Right renal pelvis (tissue), 4 donors: ENCODE results near the gene AOPEP. TPM values are rescaled to one million over a fixed set of nuclear protein-coding genes. Genes with fewer than 3 reads are reported as not detected.
A peak's percentile ranks its signal among the peaks of the same experiment; 100 is the strongest.

ENCODE experiments used
- DNase-seq, 4 donors: peaks; one replicate each; pipeline ENCODE4 v3.0.0-alpha.2; 2013; ENCODE audit warnings: low read depth in 4 of 4, low spot score in 3 of 4, missing footprints in 1 of 4
- polyA plus RNA-seq, 4 donors: library from polyadenylated mRNA; unstranded; fragments of 120-200 nt; gene quantifications; one replicate each; pipeline ENCODE4 v1.2.1, GENCODE V29; 2013; ENCODE audit not compliant: insufficient read length in 4 of 4

The AOPEP gene
- polyA plus RNA-seq, 4 donors: 48.1 to 60.2 (median 52.1) TPM

DNA sequence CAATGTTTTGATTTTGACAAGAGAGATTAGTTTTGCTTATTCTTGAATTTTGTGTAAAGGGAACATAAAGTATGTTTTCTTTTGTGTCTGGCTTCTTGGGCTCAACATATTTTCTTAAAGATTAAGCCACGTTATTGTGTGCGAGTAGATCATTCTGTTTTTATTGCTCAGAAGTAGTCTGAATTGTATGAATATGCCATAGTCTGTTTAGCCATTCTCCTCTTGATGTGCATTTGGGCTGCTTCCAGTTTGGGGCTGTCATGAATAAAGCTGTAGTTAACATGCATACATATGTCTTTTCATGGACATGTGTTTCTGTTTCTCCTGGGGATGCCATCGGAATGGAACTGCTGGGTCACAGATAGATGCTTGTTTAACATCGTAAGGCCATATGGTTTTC lies 392.1 kb downstream of the AOPEP start:
- DNase-seq: no peak

DNA sequence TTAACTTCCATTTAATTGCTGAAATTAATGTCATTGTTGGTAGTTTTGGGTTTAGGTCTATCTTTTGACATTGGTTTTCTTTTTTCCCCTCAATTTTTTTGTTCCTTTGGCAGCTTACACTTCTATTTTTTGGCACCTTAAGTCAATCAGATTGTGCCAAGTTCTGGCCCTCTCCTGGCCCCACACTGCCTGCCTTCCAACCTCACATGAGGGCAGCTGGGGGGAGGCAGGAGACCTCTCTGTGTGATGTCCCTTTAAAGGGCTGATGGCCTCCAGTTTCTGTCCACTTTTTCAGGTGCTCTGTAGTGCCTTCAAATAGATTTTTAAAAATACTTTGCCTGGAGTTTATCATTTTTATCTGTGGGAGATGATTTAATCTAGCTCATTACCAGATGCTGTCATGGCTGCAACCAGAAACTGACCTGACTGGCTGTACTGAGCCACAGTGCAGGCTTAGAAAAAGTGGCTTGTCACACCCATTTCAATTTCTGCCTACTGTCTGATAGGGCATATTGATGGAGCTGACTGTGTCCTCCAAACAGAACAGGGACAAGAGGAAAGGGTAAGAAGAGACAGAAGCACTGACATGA lies 394.4 kb downstream of the AOPEP start:
- DNase-seq: no peak

DNA sequence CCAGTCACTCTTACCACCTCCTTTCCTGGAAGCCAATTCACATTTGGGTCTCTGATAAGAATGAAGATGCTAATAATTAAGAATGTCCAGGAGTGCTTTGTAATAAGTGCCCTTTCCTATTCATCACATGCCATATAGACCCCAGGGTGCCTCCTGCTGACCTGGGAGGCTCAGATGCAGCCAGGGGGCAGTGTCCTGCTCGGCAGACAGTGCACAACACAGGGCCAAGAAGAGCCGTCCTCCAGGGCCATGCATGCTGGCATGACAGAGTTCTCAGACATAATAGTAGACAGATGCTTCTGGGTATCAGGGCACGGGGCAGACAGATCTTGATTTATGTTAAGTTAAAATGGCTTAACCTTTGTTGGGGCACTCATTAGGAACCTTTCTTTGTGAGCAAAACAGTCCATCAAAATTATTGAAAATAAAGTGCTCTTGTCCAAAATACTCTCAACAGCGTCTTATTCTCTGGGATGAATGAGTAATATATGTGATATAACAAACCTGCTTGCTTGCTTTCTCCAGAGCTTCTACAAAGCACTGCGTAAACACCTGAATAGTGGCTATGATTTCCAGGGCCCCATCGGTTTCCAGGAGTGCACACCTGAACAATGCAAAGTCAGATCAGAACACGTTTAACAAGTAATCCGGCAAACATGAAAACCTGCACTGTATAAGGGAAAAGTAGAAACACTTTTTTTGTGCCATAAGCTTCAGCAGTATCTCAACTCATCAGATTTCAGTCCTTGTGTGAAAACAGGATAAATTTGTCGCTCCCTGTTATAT lies 398.3 kb downstream of the AOPEP start:
- no peak for DNase-seq

DNA sequence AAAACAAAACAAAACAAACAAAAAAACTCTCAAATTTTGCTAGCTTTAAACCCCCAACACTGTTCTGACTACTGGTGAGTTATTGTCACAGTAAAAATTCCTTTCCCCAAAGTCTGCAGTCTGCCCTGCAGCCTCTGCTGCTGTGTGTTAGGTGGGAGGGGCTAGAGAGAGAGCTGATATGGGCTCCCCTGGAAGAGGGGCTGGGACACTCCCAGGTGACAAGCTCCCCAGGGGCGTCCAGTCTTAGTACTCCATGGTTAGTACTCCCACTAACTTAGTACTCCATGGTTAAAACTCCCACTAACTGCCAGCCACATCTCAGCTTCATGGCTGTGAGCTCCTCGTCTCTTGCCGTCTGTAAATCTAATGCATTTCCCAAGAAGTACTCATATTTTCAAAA lies 399.2 kb downstream of the AOPEP start:
- DNase-seq: no peak

DNA sequence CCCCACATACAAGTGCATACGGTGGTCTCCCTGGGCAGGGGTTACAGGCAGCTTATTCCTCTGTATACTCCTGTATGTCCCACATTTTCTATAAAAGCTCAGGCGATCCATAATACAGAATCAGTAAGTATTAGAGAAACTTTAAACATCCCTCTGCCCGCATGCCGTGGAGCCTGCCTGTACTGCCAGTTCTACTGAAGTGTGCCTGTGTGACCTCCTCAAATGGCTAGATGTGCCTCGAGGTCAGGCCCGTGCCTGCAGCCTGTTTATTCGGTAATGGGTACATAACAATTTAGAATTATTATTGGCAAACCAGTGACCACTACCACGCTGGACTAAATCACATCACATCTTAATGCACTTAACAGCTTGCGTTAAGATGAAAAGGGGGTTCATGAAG lies 400.2 kb downstream of the AOPEP start:
- DNase-seq: no peak

DNA sequence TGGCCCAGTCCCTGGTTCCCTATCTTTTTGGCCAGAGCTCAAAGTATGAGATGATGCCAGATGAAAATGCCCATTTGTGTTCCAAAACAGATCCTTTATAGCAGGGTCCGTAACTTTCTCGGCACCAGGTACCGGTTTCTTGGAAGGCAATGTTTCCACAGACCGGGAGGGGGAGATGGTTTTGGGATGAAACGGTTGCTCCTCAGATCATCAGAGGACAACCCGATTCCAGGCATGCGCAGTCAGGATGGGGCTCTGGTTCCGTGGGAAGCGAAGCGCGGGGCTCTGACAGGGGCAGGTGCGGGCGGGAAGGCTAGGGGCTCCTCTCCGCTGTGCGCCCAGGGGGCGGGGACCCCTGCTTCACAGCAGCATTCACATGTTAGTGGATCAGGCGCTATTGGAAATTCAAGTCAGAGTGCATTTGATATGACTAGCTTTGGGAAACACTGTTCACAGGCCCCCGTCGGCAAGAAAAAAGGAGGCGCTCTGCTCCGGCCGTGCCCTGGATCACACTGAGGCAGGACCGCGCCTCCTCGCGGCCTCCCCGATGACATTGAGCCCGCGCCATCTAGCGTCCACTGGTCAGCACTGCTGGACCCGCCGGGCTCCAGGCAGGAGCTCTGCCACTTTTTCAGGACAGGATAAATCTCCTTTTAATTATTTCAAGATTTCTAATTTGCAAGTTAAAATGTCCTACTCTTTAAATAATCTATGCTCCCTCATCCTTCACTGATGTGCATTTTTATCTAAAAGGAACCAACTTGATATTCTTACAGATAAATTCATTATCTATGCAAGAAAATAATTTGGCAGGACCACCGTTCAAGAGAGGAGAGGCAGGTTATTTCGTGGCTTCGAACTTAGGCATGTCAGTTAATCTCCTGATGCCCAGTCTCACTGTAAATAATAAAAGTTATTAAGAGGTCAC lies 401.0 kb downstream of the AOPEP start:
- peak; percentile 65 to 76 (median 74) for DNase-seq

DNA sequence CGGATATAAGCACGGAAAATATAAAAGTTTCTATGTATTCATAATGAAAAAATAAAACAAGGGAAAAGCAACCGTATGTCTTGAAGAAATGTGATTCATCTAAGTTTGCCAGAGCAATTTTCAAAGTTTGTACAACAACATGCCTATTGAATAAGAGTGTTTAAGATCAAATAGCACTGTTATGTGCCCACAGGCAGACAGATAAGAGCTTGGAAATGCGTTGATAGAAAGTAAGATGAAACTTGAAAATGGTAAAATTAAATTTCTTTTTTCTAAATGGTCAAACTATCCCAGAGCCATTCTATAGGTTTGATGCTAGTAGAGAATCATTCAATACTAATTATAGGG lies 401.7 kb downstream of the AOPEP start:
- DNase-seq: no peak

DNA sequence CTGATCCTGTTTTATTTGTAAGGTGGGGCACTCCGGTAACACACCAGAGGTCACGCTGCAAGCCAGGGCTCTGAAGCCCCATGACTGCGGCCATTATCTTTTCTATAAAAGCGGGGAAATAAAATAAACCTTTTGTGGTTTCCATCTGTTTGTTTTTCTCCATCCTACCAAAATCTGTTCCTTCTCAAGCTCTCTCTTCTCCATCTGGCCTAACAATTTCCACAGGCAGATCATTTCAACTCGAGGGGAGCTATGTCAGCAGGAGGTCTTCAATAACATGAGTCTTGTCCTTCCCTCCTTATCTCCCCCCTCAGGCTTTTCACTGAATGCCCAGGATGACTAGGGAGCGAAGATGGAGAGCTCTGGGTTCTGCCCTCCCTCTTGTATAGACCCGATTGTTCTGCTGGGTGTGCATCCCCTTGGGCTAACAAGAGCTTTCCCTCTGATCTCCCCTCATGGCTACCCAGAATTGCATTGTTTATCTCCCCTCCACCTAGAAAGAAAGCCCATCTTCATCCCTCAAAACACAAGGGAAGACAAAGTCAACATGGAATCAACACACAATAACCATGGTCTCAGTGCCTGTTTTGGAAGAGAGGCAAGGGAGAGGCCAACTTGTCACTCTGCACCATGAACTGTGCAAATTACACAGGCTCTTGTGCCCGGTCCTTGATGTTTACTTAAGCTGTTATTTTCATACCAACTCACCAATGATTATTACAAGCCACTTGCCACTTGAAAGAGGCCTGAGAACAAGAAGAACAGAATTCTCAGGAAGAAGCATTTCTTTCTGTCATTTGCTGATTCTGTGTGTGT lies 403.2 kb downstream of the AOPEP start:
- no peak for DNase-seq

DNA sequence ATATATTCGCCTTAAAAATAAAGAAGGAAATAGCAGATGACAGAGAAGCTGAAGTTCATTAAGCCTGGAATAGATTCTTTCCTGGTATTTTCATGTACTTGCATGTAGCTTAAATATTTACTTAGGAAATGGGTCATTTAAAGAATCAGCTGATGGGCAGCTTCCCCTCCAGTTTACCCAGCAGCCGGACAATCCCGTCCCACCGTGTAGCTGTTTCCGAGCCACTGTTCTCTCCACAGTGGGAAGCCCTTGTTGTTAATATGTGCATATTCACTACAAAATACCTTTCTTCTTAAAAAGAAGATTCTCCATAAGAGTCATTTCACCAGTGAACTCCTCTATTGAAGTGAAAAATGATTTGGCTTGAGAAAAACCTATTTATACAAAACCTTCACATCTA lies 404.0 kb downstream of the AOPEP start:
- DNase-seq: no peak

DNA sequence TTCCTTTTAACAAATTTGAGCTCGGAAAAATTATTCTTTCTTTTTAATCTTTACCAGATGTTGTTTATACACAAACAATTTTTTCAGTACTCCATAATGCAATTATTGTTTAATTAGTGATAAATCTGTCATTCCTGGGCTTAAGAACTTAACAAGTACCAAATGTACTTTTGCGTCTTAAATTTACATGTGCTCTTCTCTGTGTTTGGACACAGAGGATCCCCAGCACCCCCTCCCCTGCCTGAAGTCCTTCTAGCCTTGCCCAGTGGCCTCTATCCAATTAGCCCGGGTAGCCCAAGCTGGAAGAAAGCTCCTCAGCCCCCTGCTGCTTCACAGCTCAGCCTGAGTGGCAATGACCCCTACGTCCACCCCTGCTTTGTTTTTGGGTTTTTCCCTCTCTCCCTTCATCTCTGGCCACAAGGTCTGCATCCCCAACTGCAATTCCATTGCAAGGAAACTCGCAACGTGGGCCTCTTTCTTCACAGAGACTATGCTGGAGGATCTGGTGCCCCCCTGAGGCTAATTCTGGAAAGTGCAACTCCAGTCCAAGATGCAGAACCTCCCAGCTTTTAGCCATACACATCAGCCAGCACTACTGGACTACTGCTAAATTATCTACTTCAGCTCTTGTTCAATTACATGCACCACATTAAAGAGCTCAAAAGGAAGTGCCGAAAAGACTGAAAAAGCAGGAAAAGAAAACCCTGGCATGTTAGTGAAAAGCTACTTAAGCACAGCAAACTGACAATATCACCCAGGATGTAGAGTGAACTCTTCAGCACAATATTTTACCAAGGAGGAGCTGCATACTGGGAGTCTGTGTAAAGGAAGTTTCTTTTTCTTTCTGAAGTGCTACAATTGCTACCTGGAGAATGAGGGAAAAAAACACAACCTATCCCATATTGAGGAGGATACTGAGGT lies 404.8 kb downstream of the AOPEP start:
- peak; percentile 57 to 69 (median 65) for DNase-seq

DNA sequence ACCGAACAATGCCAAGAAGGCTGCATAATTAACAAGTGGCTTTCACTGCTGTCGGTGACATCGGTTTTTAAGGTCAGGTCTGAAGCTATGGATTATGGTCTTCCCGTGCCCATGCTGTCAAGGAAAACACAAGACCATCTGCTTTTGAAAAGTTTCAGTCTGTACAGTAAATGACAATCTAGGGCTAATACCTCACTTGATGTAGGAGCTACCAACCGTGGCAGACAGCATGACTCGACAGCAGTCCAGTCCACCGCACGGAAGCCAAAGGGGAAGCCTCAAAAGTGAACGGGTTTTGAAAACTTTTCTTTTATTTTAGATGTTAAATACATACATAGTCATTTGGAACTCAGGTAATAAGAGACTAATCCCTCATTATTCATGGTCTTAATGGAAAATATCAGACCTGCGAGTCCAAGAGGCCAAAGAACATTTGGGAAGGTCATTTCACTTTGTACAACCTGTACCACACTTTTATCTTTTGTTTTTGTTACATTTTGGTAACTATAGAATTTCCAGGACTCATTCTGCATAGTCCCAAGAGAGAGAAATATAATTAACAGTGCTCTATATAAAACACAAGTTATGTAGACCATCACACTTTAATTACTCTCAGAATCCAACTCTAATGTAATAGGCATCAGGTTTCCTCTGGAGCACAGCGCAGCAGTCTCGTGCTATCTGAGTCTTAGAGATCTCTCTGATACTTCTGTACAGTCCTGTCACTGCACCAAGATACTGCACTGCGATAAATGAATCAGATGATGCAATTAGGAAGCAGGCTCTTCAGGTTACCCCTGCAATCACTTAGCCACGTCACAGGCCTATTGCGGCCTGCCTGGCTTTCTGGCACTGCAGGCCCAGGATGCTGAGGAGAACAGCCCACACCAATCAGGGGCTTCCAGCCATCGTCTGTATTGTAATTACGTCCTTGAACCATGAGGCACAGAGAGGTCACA lies 406.1 kb downstream of the AOPEP start:
- no peak for DNase-seq

DNA sequence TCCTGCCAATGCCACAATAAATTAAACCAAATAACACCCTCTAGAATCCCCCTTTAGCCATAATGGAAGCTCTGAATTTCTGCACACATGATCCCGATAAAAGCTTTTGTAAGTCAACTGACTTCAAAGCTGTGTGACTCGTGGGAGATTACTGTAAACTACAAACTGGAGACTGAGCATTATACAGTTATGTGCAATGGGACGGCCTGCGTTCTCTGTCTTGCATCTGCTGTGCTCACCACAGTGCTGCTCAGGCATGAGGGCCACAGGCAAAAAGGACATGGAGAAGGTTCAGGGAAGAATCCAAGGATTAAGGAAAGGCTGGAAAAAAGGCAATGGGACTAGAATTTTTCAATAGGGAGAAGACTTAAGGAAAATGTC lies 406.8 kb downstream of the AOPEP start:
- DNase-seq: no peak

DNA sequence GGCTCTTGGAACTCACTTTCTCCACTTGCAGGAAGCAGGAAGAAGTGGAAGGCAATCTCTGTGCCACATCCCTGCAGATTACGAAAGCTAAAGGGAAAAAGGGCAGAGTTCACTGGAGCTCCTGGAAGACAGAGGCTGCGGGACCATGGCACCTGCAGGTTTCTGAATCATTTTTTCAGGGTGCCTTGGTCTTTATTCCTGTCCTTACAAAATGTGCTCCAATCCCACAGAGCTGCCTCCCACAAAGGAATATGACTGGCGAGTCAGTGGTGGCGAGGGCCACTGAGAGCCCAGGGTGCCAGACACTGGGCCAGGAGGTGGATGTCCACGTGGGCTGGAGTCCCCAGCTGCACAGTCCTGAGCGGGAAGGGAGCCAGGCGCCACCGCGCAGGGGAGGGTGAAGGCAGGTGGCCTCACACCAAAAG lies 408.0 kb downstream of the AOPEP start:
- DNase-seq: no peak

DNA sequence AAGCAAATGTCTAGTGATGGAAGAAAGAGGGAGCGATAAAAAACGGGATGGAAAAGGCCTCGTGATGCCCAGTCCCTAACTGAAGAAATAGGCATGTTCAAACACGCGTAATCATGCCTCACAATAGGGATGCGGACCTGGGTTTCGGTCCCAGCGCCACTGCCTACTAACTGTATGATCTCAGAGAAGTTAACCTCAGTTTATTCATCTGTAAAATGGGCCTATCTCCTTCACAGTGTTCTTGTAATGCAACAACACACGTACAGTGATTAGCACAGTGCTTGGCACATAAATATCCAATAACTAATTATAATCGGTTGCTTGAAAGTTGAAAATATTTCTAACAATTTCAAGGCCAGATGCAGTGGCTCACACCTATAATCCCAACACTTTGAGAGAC lies 409.3 kb downstream of the AOPEP start:
- DNase-seq: no peak
